GM12872 (cell line): ENCODE data around the gene ELOVL2.

ENCODE experiments used
- CTCF ChIP-seq: IDR thresholded peaks from 3 replicates; pipeline ENCODE4 v1.5.1; 2011; ENCODE audit warnings: low read depth, mild to moderate bottlenecking, low read length, moderate library complexity; ENCODE audit not compliant: insufficient read depth

Gene ELOVL2

GRCh38 chr6:11009353-11009752, 34.8 kb downstream of the ELOVL2 start:
- no peak for TF ChIP-seq CTCF

- no peak for TF ChIP-seq CTCF
Observed at GRCh38 chr6:11008821-11009220, 35.3 kb downstream of the ELOVL2 start.

- no peak for TF ChIP-seq CTCF
Observed at GRCh38 chr6:11007715-11008608, 36.1 kb downstream of the ELOVL2 start.

DNA sequence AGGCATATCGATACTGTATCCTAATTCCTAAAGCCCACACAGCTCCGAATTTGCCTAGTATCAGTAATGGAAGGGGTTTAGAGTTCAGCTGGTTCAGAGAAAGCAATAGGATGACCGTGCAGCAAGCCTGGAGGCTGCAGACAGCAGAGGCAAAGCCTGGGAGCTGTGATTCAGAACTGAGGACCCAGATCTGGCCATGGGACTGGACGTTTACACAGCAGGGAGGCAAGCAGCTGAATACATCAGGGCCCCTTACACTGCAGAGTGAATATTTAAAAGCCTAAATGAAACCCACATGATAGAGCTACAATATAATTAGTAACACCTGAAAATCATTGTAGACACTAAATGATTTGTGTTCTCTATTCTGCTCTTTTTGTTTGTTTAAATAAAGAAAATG, 38.0 kb downstream of the ELOVL2 start:
- TF ChIP-seq CTCF, result no peak

GRCh38 chr6:11002176-11002575, 41.9 kb downstream of the ELOVL2 start:
- no peak for TF ChIP-seq CTCF

GRCh38 chr6:10999994-11000393, 44.1 kb downstream of the ELOVL2 start:
- no peak for TF ChIP-seq CTCF

- no peak for TF ChIP-seq CTCF
Observed at GRCh38 chr6:10995114-10995707, 48.9 kb downstream of the ELOVL2 start.
